HG03378 (cell line): ENCODE measurements around the gene DPH2.

Experiments used
- ATAC-seq: cut with Tn5 transposase; IDR thresholded peaks from one replicate; pipeline ENCODE4 v1.9.1; 2021; ENCODE audit warnings: mild to moderate bottlenecking, moderate library complexity; ENCODE audit not compliant: unreplicated experiment

DPH2 gene

DNA sequence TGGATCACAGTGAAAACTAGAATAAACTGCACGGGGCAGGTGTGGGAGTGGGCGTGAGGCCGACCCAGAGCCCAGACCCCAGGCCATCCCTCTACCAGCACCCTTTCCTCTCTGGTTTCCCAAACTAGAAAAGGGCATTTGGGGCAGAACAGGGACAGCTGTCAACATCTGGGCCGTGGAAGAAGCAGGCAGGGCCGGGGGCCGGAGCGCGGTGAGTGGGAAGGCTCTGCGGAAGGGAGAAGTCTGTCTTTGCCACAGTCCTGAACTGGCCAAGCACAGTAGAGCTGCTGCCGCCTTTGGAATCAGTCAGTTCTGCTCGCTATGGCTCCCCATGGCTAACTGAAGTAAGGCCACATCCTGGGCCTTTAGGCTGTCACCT is 28.2 kb downstream of the DPH2 start:
- ATAC-seq, result no peak

DNA sequence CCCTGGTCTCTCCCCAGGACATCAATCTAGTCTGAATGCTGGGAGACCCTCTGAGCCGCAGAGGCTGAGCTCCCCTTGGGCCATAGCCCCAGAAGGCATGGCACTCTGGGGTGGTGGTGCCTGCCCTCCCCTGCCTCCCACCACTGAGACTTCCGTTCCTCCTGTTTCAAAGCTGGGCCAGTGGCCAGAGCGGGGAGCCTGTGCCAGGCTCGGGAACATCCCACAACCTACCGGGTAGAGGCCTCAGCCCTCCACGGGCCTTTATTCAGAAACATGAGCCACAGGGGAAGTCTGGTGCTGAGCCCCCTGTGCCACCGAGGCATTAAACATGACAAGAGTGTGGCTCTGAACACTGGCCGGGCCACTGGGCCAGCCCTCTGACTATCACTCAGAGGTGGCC is 29.6 kb downstream of the DPH2 start:
- no peak for ATAC-seq

DNA sequence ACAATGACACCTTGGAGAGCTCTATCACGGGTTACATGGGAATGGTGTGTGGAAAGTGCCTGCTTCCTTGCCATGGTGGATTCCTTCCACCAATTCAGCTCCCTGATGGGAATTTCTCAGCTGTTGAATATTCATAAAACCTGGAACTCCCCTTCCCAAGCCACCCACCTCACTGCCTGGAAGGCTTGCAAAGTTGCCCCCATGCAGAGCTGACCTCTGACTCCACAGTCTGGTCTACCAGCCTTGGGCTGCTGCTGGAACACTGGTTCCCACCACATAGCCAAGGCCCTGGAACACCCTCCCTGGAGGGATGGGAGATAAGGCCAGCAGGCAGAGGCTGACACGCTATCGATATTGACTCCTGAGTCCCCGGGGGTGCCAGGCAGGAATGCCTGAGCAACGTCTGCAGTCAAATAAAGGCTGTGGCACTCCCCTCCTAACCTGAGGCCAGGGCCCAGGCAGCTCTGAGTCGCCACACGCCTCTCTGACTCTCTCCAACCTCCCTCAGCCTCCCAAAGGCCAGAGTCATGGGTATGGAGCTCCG is 30.4 kb downstream of the DPH2 start:
- ATAC-seq, result no peak

DNA sequence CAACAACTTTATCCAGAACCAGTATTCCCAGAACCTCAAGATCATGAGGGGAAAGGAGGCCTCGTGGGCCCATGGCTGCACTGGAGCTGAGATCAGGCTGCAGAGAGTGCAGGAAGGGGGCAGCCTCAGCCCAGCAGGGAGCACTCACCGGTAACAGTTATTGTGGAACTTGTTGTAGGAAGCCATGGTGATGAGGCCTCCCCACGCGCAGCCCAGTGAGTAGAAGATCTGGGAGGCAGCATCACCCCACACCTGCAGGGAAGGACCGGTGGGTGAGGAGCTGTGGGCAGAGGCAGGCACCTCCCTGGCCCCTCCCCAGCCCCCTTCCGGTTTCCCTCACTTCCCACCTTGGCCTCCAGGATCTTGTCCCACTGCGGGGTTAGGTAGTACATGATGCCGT is 32.4 kb downstream of the DPH2 start:
- ATAC-seq, result no peak

DNA sequence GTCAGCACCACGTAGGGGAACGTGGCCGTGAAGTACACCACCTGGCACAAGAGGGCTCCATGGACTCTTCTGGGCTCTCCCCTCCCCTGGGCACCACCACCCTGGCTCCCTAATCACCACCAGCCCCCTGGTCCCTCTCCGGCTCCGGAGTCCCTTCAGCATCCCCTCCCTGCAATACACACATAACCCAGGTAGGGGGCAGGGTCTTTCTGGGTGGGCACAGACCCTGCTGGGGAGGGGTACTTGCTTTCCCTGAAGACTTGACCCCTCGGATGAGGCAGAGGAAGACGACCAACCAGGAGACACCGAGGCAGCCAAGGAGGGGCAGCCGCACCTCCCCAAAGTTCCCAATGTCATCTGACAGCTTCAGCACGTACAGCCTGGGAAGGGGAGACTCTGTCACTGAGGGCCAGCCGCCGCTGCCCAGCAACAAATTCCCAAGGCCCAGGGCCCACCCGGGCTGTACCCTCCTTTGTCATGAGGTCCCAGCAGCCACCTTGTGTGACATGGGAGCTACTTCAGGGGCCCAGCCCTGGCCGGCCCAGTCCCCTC is 32.9 kb downstream of the DPH2 start:
- no peak for ATAC-seq

DNA sequence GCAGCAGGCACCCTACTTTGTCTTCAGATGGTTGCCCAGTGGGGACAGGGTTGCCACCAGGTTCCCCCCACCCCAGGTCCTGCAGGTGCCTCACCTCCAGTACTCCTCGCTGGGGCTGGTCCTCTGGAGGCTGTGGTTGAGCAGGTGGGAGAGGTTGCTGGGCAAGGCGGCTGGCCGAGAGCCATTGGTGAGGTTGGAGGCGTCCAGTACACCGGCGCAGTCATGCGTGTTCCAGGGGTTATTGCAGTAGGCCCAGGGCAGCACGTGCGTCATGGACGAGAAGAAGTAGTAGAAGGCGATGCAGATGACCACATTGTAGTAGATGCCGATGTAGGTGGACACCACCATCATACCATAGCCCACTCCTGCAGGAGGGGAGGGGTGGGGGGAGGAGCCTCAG is 38.4 kb downstream of the DPH2 start:
- ATAC-seq, result no peak

DNA sequence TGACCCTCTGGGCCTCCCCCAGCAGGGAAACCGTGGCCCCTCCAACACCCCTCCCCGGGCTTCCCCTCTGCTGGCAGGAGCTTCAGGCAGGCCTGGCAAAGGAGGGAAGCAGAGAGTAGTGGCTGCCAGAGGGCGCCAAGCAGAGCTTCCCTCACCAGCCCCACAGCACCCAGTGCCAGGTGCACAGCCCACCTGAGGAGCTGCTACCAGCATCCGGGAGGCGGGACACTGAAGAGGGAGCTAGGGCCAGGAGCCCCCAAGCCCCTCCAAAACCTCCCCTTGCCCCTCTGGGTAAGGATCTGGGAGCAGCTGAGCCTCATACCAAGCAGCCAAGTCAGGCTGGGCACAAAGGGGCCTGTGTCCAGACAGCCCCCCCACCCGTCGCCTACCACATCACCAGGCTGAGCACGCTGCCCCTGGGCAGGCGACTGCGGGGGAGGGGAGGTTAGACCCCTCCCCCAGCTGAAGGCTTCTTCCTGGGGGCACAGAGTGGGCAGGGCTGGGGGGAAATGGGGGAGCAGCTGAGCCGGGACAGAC is 41.2 kb downstream of the DPH2 start:
- ATAC-seq, result no peak

DNA sequence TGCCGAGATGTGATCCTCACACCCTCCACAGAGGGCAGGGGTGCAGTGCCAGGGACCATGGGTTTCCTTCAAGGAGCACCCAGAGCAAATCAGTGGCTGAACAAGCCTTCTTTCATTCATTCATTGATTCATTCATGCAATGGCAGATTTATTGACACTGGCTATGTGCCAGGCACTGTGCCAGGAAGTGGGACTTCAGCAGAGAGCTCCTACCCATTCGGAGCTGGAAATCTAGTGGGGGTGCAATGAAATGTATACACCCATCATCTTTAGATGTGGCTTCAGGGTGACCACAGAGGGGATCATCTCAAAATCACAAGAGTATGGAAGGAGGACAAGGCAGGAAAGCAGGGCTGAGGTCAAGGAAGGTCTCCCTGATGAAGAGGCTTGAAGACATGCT is 42.6 kb downstream of the DPH2 start:
- no peak for ATAC-seq

DNA sequence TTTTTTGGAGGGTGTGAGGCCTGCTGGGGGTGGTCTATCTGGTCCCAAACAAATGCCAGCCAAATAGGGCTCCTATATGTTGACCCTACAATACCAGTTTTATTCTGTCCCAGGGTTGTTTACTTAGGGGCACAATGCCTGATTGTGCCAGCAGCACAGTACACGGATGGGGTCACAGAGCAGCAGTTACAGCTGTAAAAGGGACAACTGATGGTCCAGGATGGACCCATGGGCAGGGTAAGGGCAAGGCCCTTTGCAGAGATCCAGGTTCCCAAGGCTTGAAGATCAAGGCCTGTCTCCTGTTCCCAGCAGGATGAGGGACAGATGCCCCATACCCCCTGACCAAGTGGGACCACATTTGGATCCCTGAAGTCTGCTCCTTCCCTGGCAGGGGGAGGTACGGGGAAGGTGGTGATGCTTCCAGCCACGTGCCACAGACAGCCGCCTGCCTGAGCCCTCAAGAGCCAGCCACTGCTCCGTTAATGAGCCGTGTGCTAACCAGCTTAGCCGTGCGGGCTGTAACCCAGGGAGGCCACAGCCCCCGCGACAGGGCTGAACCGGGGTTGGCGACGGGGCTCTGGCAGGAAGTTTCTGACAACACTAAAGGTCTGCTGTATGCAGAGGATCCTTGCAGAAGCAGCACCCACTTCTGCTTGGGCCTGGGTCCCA is 43.3 kb downstream of the DPH2 start:
- no peak for ATAC-seq

DNA sequence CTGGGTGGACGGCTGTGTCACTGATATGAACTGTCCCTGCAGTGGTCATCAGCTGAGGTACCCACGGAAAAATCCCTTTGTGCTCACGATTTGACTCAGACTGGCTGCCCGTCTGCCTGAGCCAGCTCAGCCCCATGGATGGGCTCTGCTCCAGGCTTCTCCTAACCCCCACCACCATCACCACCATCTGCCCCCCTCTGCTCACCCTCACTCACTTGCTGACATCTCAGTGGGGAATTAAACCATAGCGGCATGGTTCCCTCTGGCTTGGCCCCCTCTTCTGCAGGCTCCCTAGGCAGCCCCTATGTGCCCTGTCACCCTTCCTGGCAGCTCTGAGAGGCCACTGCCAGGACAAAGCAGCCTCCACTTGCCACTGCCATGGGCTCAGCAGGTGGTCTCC is 44.1 kb downstream of the DPH2 start:
- ATAC-seq, result no peak

DNA sequence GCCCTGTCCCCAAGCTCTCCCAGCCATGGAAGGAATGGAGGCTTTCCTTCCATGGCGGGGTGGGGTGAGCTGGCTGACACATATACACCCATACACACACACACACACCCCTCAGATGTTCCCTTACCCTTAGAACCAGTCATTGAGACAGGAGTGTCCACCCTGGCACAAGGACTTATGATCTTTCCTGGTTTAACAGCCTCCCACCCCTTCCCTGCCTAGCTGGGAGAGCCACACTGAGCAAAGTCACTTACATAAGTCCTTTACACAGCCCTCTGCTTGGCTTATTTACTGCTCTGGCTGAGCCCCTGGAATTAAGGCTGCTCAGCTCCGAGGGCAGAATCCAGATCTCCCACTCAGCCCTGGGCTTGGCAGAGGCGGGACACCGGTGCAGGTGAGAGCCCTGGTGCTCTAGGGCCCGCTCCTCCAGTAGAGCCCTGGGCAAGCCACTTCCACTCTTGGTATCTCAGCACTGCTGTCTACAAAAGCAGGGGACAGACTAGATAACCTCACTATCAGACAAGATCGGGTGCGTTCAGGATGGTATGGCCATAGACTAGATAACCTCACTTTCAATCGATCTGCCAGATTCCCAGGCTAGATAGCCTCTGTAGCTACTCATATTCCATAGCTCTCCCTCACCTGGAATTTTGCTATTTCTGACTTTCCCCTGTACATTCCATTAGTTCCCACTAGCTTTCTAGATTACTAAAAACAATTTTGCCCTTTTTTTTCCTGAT is 44.7 kb downstream of the DPH2 start:
- no peak for ATAC-seq

DNA sequence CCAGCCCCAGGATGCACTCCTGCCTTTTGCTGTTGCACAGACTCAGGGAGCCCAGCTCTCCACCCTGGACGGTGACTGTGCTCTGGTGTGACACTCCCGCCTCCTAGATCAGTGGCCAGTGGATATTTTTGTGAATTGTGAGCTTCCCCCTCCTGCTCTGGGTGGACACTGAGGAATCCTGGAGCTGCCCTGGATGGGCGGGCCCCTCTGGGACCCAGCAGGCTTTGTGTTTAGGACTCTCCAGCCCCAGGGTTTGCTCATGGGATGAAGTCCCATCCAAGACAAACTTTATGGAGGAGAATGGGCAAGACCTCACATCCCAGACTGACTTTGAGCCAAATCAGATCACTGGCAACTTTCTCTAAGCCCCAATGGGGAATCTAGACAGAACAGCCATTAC is 45.4 kb downstream of the DPH2 start:
- ATAC-seq, result no peak

DNA sequence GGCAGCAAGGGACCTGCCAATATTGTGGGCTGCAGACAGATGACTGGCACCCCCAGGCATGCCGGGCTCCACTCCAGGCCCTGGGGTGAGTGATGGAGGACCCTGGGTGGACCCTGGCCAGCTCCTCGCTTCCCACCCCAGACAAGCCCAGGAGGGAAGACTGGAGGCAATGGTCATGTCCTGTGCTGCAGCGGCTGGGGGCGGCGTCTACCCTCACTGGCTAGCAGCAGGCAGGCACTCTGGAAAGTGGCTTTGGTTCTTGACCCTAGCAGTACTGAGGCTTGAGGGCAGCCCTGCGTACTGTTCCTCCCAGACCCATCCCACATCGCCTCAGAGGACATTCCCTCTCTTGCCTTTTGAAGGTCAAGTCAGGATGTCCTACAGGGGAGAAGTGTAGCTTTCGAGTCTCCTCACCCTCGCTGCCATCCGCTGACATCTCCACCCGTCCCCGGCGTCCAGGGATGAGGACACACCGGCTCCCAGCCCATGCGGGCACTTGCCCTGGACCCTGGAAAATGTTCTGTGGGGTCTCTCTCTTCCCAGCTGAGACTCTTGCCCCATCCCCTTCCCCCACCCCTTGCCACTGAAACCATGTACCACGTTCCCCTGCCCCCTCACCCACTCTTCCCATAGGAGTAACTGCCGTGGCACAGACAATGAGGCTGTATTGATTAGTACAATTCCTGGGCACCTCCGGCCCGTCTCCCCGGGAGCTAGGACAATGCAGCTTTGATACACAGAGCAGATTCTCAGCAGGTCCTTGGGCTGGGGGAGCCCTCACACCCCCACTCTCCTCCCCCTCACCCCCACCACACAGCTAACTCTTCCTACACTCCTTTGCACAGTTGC is 46.5 kb downstream of the DPH2 start:
- no peak for ATAC-seq

DNA sequence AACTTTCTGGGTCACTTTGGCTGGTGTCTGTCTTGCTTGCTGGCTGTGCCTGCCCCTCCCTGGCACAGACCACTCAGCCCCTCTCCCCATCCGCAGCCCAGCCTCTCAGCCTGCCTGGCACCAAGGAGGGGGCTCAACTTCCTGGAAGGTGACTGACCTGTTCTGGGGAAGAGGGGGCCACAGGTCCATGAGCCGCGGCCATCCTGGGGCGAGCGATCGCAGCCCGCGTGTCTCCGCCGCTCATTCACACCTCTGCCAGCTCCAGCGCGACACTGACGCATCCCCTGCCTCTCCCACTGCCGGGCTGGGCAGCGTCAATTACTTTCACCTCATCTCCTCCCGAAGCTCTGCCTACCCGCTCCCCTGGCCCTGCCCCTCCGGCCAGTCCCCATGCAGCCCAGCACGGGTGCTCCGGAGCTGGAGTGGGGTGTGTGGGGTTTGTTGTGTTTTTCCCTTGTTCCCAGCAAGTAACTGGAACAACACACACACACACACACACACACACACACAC is 47.1 kb downstream of the DPH2 start:
- no peak for ATAC-seq

DNA sequence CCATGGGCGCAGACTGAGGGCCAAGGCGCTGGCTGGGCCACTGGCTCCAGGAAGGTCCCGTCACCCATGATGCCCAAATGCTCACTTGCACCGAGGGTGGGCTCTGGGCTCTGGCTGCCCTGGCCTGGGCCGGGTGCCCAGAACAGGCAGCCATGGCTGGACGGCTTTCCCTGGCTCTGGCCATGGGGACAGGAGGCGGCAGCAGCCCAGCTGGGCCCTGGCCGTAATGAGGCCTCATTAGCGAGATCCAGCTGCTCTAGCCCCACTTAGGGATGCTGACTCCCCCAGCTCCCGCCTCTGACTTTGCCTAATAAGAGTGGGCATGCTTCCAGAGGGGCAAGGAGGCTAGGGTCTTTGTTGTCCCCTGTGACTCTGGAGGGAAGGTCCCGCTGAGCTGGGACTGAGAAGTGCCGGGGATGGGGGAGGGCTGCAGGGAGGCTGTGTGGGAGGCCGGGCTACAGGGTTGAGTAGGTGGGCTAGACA is 49.7 kb downstream of the DPH2 start:
- ATAC-seq, result no peak

DNA sequence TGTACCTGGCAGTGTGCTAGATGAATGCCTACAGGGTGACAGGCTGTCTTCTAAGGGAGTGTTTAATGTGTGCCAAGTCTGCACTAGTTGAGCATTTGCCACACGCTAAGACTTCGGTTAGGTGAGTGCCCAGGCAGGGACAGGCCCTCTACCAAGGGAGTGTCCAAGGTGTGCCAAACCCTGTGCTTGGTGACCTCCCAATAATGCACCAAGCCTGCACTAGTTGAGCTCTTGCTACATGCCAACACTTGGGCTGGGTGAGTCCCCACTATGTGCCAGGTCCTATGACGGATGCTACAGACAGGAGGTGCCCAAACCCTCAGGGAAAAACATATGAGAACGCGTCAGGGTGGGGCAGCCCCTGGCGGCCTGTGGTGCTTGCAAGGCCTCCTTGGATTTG is 50.7 kb downstream of the DPH2 start:
- no peak for ATAC-seq

DNA sequence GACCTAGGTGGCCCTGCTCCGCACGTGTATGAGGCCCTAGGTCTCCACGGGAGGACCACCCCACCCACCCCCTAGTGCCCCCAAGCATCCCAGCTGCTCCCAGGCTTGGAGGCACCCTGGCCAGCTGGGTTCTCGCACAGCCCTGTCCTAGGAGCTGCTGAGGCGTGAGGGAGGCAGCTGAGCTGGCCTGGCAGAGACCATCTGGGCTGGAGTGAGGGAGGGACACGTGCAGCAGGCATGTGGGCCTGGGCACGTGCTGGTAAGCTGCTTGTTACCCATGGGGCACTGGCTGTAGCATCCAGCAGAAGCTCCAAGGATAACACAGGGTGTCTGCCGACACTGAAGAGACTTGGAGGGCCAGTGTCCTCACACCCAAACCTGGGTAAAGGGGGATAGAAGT is 51.3 kb downstream of the DPH2 start:
- ATAC-seq, result no peak

DNA sequence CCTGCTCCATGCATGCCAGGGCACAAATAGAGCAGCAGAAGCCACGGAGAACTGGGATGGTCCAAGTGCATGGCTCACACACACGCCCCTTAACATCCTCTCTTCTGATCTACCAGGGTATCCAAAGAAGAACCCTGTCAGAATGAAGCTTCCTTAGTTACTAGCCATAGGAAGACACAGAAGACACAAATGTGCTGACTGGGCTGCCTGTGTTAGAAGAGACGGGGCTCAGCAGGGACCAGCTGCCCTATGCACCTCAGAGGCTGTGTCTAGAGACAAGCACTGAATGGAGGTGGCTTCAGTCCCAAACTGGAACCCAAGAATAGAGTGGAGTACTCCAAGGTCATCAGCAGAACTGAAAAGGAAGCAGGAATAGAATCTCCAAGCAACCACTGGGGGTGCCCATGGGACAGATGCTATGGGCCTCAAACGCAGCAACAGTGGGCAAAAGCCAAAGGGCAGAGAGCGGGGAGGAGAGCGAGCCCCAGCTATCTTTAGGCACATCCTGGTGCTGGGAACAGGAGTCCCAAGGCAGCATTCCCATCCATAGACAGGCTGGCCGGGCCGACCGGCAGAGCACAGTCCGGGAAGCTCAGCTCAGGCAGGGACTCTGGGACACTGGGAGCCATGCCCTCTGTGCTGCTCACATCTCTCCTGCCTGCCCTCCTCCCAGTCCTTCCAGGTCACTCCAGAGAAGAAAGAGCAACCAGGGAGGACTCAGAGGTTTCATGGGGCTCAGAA is 51.9 kb downstream of the DPH2 start:
- no peak for ATAC-seq
